Inflammatory macrophage (primary cell): ENCODE data around the gene STX7.

Experiments used
- DNase-seq, 2 donors: peaks; one replicate each; pipeline ENCODE4 v3.0.0-alpha.2; 2020 to 2022

STX7 gene

GRCh38 chr6:132475925-132476324 is 37.0 kb downstream of the STX7 start:
- DNase-seq = no peak

DNA sequence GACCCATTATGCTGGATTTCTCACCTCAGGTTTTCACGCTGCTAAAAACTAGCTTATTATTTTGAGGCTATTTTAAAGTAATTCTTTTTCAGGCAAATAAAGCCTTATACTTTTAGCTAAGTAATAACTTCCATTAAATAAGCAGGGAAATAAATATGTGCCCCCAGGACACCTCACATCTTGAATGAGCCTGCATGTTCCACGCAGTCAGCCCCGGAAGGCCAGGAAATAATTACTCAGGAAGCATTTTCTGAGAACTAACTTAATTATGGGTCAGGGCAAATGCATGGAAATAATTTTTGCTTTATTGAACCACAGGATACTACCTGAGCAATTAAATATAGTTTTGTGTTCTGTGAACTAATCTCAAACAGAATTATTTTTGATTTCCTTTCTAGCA is 41.1 kb downstream of the STX7 start:
- DNase-seq = no peak

GRCh38 chr6:132466952-132467351 is 46.0 kb downstream of the STX7 start:
- DNase-seq = no peak

DNA sequence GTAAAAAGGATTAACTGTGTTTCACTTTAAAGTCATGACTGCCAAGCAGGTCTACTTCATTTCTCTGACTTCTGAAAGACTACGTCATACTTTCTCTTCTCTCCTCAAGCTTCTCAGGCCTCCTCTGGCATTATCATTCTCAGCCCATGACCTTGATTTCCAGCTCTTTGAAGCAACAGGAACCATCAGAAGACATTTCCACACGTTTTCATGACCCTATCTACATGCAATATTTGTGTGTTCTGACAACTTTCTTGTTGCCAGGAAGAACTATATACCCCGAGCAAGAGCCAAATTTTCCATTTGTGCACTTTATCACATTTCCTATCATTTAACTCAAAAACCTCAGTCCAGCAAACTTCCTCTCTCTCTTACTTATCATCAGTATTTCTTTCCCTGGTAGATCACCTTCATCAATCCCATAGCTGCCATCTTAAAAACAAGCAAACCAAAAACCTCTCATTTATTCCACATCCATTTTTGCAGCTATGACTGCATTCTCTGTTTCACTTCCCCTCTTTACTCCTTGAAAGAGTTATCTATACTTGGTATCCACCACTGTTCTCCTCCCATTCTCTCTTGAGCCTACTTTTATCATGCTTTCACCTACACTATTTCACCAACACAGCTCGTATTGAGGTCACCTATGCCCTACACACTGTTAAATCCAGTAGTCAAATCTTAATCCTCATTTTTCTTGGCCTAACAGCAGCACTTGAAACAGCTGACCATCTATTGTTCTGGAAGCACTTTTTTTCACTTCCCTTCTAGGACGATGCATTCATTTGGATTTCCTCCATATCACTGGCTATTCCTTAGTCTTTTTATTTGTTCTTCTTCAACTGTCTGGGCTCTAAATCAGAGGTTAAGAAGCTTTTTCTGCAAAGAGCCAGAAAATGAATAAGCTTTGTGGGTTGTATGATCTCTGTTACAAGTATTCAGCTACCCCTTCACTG is 47.1 kb downstream of the STX7 start:
- no peak for DNase-seq

GRCh38 chr6:132464538-132465256 is 48.2 kb downstream of the STX7 start:
- DNase-seq = no peak

DNA sequence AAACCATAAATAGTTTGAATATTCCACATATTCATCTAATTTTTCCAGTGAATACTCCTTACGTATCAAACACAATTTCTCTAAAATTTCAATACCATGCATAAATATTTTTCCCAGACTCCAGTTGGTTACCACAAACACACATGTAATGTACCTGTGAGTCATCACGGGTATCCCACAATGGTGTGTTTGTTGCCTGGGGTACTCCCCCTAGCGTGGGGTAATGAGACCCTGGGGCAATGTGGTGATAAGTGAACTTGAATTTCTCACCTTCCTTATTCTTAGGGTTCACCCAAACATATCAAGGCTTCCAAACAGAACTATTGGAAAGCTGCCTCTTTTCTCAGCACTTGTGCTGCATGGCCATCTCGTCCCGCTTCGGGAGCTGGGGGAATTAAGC is 51.0 kb downstream of the STX7 start:
- DNase-seq = no peak

GRCh38 chr6:132459605-132459952 is 53.3 kb downstream of the STX7 start:
- no peak for DNase-seq

- DNase-seq = no peak
These were observed 53.9 kb downstream of the STX7 start for GRCh38 chr6:132458887-132459604.

DNA sequence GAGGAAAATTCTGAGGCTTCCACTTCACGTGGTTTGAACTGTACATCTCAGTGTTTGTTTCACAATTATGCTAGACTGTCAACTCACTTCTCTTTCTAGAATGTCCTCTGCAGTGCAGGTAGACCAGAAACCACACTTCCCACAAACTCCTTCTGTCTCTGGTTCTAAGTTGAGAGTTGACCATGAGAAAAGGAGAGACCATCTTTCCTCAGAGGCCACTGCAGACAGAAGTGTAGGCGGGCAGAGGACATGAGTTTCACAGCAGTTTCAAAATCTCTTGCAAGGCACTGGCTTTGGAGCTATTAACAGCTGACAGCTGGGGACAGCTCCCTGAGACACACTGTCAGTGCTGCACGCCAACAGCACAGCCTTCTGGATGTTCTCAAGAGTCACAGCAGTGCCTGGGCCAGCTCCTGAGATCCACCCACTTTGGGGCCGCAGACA is 56.2 kb downstream of the STX7 start:
- DNase-seq = peak; percentile 73 to 88

GRCh38 chr6:132446855-132447241 is 66.1 kb downstream of the STX7 start:
- no peak for DNase-seq

GRCh38 chr6:132446141-132446854 is 66.6 kb downstream of the STX7 start:
- DNase-seq = no peak

GRCh38 chr6:132445201-132445951 is 67.5 kb downstream of the STX7 start:
- DNase-seq = no peak

DNA sequence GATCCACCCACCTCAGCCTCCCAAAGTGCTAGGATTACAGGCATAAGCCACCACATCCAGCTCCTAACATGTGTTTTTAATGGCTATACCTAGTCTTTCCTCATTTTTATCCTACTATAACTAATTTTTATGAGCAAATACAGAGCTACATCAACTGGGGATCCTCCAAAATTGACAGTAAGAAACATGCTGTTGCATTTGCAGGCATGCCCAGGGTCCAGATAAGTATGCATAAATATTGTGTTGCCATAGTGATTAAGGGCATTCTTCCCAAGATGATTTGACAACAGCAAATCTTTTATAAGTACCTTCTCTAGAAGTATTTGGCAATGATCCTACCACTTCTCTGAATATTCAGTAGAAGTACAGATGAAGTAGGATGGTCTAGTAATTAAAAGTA is 69.7 kb downstream of the STX7 start:
- DNase-seq = no peak

DNA sequence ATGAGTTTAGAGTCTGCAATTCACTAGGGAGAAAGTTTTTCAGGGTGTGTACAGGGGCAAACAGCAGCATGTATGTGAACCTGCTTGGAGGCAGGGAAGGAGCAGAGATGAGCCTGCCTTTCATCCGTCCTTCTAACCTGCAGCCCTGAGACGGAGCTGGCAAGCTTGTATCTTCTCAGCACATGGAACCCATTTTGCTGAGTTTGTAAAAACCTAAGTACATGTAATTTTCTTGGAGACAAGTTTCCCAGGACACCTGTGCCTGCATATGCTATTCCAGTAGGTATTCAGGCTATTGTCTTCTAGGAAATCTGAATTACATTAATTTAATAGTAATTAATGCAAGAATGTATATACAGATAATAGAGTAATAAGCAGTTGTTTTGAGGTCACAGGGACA is 82.8 kb downstream of the STX7 start:
- DNase-seq = no peak

DNA sequence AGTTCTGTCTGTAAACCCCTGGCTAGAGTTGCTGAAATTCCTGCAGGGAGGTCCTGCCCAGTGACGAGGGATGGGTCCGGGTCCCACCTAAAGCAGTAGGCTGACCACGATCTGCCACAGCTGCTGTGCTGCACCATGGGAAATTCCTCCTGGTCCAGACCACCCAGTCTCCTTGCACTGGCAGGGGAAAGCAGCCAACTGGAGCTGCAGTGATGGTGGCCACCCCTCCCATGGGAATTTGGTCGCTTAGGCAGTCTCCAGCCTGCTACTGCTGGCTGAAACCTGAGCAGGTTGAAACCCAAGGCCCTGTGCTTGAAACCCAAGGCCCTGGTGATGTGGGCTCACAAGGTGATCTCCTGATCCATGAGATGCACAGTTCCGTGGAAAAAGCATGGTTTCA is 87.7 kb downstream of the STX7 start:
- DNase-seq = no peak

DNA sequence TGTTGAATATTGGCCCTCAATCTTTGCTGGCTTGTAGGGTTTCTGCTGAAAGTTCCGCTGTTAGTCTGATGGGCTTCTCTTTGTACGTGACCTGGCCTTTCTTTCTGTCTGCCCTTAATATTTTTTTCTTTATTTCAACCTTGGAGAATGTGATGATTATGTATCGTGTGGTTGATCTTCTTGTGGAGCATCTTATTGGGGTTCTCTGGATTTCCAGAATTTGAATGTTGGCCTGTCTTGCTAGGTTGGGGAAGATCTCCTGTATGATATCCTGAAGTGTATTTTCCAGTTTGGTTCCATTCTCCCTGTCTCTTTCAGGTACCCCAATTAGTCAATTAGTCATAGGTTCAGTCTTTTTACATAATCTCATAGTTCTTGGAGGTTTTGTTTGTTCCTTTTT is 89.1 kb downstream of the STX7 start:
- DNase-seq = no peak

DNA sequence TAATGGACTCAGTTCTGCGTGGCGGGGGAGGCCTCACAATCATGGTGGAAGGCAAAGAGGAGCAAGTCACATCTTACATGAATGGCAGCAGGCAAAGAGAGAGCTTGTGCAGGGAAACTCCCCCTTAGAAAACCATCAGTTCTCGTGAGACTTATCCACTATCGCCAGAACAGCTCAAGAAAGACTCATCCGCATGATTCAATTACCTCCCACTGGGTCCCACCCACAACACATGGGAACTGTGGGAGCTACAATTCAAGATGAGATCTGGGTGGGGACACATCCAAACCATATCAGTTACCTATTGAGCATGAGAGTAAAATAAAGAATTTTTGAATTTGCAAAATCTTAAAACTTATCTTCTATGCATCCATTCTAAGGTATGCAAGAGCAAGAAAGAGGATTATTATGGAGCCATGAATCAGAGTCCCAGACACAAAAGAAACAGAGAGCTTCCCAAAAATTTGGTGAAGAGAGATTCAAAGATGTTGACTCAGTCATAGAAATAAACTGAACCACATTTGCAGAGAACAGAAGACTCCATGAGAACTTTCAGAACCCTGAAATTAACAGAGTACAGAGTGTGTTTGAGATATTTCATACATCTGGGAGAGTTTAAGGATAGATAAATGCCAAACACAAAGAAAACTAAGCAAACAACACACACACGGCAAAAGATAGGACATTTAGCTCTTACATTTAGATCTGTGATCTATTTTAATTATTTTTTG is 94.5 kb downstream of the STX7 start:
- DNase-seq = no peak

- DNase-seq = no peak
These were observed 98.2 kb downstream of the STX7 start for GRCh38 chr6:132414761-132415160.

DNA sequence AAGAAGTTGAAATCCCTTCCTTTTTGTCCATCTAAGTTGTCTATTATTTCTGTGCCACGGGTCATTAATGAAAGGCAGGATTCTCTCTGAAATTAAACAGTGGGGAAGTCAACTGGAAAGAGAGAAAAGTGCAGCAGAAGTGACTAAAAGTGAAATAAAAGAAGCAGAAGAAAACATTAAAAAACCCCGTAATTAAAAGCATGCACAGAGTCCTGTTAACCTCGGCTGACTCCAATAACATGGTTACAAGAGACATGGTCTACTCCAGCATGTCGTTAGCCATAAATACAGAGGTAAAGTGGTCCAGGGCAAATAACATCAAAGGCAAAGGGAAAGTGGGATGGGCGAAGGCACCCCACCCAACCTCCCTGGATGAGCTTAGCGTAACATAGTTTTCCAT is 98.6 kb downstream of the STX7 start:
- no peak for DNase-seq

- DNase-seq = no peak
These were observed 99.5 kb downstream of the STX7 start for GRCh38 chr6:132413499-132413802.
